Transverse colon (tissue), 4 donors: ENCODE results near the gene WDSUB1. TPM values are rescaled to one million over a fixed set of nuclear protein-coding genes. Genes with fewer than 3 reads are reported as not detected.

Experiments used
- DNase-seq: peaks from one replicate; pipeline ENCODE4 v3.0.0-alpha.2; 2019
- H3K27ac ChIP-seq, 4 donors: fragments of 200-600 bp; sonication (generic); 2 replicates each; pipeline ENCODE4 v1.5.1; 2016 to 2018; ENCODE audit warnings: inconsistent platforms in 4 of 4
- H3K27me3 ChIP-seq: fragments of 200-600 bp; sonication (generic); 2 replicates; pipeline ENCODE4 v1.5.1; 2017; ENCODE audit warnings: inconsistent platforms
- H3K36me3 ChIP-seq, 4 donors: fragments of 200-600 bp; sonication (generic); 2 replicates each; pipeline ENCODE4 v1.5.1; 2017 to 2019; ENCODE audit warnings: inconsistent platforms in 4 of 4
- H3K4me1 ChIP-seq, 4 donors: fragments of 200-600 bp; sonication (generic); 2 replicates each; pipeline ENCODE4 v1.5.1; 2017 to 2020; ENCODE audit warnings: inconsistent platforms in 4 of 4
- H3K4me3 ChIP-seq, 4 donors: fragments of 200-600 bp; sonication (generic); 1 replicate in 1 of 4; 2 replicates in 3 of 4; pipeline versions ENCODE4 v1.5.1 to v1.6.1; 2017 to 2019; ENCODE audit warnings: inconsistent platforms in 4 of 4
- H3K9me3 ChIP-seq, 2 donors: fragments of 200-600 bp; sonication (generic); 2 replicates each; pipeline ENCODE4 v1.5.1; 2017 to 2019; ENCODE audit warnings: inconsistent platforms in 2 of 2
- EP300 ChIP-seq: sonication (generic); formaldehyde crosslinking; IDR thresholded peaks from one replicate; pipeline ENCODE4 v1.6.1; 2017; ENCODE audit warnings: antibody characterized with exemption, low read depth
- POLR2A ChIP-seq: fragments of 450-650 bp; IDR thresholded peaks from one replicate; pipeline ENCODE4 v1.6.1; 2016; ENCODE audit warnings: antibody characterized with exemption, mild to moderate bottlenecking, moderate library complexity
- POLR2AphosphoS5 ChIP-seq, 3 donors: sonication (generic); formaldehyde crosslinking; IDR thresholded peaks; one replicate each; pipeline ENCODE4 v1.6.1; 2016; ENCODE audit warnings: antibody characterized with exemption in 3 of 3
- WGBS, 2 donors: methylation state at CpG; one replicate each; pipeline ENCODE4 v1.1.5; 2018; ENCODE audit warnings: low coverage in 1 of 2; 5-methylcytosine and 5-hydroxymethylcytosine counted together
- in situ Hi-C, 4 donors: fragments of 200-750 bp; cut with MboI; loops; one replicate each; pipeline versions ENCODE4 v1.15.0 to v1.15.1; 2017; ENCODE audit warnings: low sequenced_read_pairs in 3 of 4, low pct_ligation_motif_present in 1 of 4, low pct_unique_long_range_greater_than_20kb in 1 of 4
- intact Hi-C: fragments of 100-400 bp; cut with DNase I; formaldehyde crosslinking; loops from one replicate; pipeline ENCODE4 v1.15.1; 2023; ENCODE audit warnings: low total_unique reads
- small RNA-seq, 4 donors: library from RNA; depleted of rRNA; stranded (forward); fragments of <200 nt; gene quantifications; one replicate each; pipeline ENCODE3, GENCODE V24; 2016
- total RNA-seq, 4 donors: library from RNA; depleted of rRNA; stranded (reverse); fragments of >200 nt; gene quantifications; one replicate each; pipeline ENCODE4 v1.1.0, GENCODE V29; 2016
- TF ChIP-seq, protein P1 (sequence below), 5 experiments: fragments of 200-600 bp in 3 of 5; fragments of 450-650 bp in 2 of 5; sonication (generic) in 3 of 5; IDR thresholded peaks; 1 replicate in 2 of 5; 2 replicates in 3 of 5; pipeline ENCODE4 v1.5.1; 2016 to 2017; ENCODE audit warnings: antibody characterized with exemption in 5 of 5, inconsistent platforms in 3 of 5, mild to moderate bottlenecking in 2 of 5, moderate library complexity in 1 of 5

WDSUB1 gene
- total RNA-seq, 4 donors from 2014 or later = 3.4 to 10.3 (median 9.1) TPM

- no peak overlapping the region for H3K27ac ChIP-seq
- peaks cover 0 to 7% (median 0%) of the 10 kb centered on the region in 4 donors for H3K36me3 ChIP-seq
- no peaks in the 10 kb centered on the region for H3K4me1 ChIP-seq
- H3K9me3 ChIP-seq = no peaks in the 10 kb centered on the region
- H3K4me3 ChIP-seq = no peak overlapping the region
- intact Hi-C loops (no loop called here), in situ Hi-C loops (no loop called here)
- no peak for TF ChIP-seq POLR2A
- TF ChIP-seq, protein P1, sequence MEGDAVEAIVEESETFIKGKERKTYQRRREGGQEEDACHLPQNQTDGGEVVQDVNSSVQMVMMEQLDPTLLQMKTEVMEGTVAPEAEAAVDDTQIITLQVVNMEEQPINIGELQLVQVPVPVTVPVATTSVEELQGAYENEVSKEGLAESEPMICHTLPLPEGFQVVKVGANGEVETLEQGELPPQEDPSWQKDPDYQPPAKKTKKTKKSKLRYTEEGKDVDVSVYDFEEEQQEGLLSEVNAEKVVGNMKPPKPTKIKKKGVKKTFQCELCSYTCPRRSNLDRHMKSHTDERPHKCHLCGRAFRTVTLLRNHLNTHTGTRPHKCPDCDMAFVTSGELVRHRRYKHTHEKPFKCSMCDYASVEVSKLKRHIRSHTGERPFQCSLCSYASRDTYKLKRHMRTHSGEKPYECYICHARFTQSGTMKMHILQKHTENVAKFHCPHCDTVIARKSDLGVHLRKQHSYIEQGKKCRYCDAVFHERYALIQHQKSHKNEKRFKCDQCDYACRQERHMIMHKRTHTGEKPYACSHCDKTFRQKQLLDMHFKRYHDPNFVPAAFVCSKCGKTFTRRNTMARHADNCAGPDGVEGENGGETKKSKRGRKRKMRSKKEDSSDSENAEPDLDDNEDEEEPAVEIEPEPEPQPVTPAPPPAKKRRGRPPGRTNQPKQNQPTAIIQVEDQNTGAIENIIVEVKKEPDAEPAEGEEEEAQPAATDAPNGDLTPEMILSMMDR (IDR thresholded peaks at IDR 0.05) = no peak
- WGBS, 2 donors = 69 to 74% methylated on average over 5 to 6 of the region's 6 CpGs
- DNase-seq = no peak
- H3K27me3 ChIP-seq = no peaks in the 10 kb centered on the region
Observed at GRCh38 chr2:159187106-159187505, 99.4 kb downstream of the WDSUB1 start.

GRCh38 chr2:159186462-159186861, 100.0 kb downstream of the WDSUB1 start:
- no peak for DNase-seq
- Histone ChIP-seq H3K27ac (no peak overlapping the region), H3K36me3 (peaks cover 0 to 7% (median 0%) of the 10 kb centered on the region in 4 donors), H3K4me3 (no peak overlapping the region), H3K4me1 (no peaks in the 10 kb centered on the region), H3K9me3 (no peaks in the 10 kb centered on the region), H3K27me3 (no peaks in the 10 kb centered on the region)
- TF ChIP-seq POLR2AphosphoS5 (IDR thresholded peaks at IDR 0.05) (no peak), EP300 (no peak), POLR2A (no peak)
- TF ChIP-seq, protein P1 (IDR thresholded peaks at IDR 0.05) = no peak
- intact Hi-C loops = no loop called here
- WGBS, 2 donors = 60 to 69% methylated on average over 1 to 4 of the region's 4 CpGs
- in situ Hi-C loops = no loop called here

Small RNAs within 50 kb of the gene (small RNA-seq; reads per million reads assigned to genes)
- 0 reads per million in 4 donors for gene MIR6888
